T-helper 1 cell treated with Interleukin-12 subunit alpha and Interleukin-12 subunit beta and Interleukin-4 antibody, amounts not matched to agents 30 ng/mL and 1 ng/mL, for 36 hours (primary cell): ENCODE results near the gene PRDM7. TPM values are rescaled to one million over a fixed set of nuclear protein-coding genes. Genes with fewer than 3 reads are reported as not detected.
"Not testable (repeated sequence)": the region's sequence is repeated elsewhere in the genome, so short reads cannot be mapped to it uniquely, and the experiment has no call there.

ENCODE experiments used
- intact Hi-C: fragments of 100-400 bp; cut with micrococcal nuclease; formaldehyde crosslinking; loops from one replicate; pipeline ENCODE4 v1.15.1; 2024
- total RNA-seq: library from RNA; stranded (reverse); gene quantifications from 2 replicates; pipeline ENCODE4 v1.2.3, GENCODE V29; 2022

PRDM7 gene
- not detected in 2 replicates for total RNA-seq

DNA sequence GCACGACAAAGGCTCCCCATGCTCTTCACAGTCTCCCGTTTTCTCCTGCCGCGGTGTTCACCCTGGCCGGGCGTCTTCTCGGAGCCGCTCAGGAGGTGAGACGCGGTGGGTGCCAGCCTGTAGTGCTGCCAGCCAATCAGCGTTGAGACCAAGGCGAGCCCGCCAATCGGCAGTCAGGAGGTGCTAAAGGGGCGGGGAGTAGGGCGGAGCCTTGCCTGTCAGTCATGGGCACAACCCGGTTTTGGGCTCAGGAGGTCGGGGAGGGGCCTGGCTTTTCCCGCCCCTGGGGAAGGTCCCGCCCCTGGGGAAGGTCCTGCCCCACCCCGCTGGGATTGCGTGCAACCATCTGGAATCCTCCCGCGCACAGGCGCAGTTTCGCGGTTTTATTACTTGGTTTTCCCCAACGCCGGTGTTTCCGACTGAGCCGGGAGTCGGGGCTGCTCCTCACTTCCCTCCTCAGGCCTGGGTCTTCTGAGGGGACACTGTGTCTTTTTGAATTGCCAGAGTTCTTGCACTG lies at the start of gene PRDM7:
Gene PRDM7, minus strand, starts transcription at position 92 of the 517 bp plus-strand sequence. CDS start 1,421 bp downstream, outside the sequence.
- intact Hi-C loops, result loop anchor here (2.0 kb wide), 1 partner anchor 104 kb away; no protein-coding TSS in a partner anchor

- intact Hi-C loops, result not testable (repeated sequence)
Measured at GRCh38 chr16:90121846-90122245, 44.7 kb upstream of the PRDM7 start.

- intact Hi-C loops, result not testable (repeated sequence)
Measured at GRCh38 chr16:90107617-90108016, 30.5 kb upstream of the PRDM7 start.

DNA sequence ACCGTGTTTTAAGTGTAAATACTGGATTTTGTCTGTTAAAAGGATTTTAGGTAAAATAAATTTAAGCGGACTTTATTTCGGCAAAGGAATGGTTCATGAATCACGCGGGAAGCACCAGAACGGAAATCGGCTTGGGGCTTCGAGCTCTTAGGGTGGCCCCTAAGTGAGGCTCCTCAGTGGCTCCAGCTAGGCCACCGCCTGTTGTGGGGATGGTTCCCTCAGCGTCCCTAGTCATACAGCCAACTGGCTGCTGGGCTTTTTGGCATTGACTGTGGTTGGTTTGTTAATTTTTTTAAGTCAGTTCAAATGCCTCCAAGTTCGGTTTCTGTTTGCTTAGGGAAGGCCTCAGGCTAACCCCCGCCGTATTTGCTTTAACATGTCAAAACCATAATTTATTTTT lies 29.9 kb upstream of the PRDM7 start:
- intact Hi-C loops, result not testable (repeated sequence)

- intact Hi-C loops, result not testable (repeated sequence)
Measured at GRCh38 chr16:90106271-90106670, 29.1 kb upstream of the PRDM7 start.

GRCh38 chr16:90104725-90105124 lies 27.6 kb upstream of the PRDM7 start:
- intact Hi-C loops, result not testable (repeated sequence)

- intact Hi-C loops, result not testable (repeated sequence)
Measured at GRCh38 chr16:90102086-90102884, 25.2 kb upstream of the PRDM7 start.

DNA sequence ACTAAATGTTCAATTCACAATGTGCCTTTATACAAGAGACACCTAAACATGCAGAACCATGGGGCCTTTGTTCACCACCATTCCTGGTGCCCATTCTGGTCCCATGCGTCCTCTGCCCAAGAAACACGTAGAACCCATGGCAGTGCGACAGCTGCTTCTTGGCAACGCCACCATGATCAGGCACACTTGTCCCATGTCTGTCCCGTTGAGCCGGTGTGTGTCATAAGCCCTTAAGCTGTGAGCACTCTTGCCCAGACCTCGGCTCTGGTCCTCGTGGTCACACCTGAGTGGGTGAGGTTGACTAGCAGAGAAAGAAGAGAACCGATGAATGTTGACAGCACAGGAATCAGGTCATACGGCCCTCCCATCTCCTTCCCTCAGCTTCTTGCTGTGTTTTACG lies 24.2 kb upstream of the PRDM7 start:
- intact Hi-C loops, result not testable (repeated sequence)

DNA sequence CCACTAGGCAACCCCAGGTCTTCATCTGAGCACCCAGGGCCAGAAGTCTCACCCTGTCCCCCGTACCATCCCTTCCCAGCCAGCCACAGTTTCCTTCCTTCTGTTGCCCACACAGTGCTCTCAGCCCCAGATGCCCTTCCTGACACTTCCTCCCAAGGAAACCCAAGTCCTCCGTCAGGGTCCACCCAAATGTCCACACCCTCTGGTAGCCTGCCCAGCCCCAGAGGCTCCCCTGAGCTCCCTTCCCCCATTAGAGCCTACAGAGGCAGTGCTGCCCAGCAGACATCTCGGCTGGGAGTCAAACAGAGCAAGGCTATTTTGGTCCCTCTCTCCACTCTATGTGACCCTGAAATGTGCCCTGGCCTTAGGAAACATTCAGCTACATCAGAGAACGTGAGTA lies 23.7 kb upstream of the PRDM7 start:
- intact Hi-C loops, result not testable (repeated sequence)

- intact Hi-C loops, result not testable (repeated sequence)
Measured at GRCh38 chr16:90100229-90100628, 23.1 kb upstream of the PRDM7 start.

- intact Hi-C loops, result not testable (repeated sequence)
Measured at GRCh38 chr16:90098936-90099335, 21.8 kb upstream of the PRDM7 start.

GRCh38 chr16:90097010-90097684 lies 20.0 kb upstream of the PRDM7 start:
- intact Hi-C loops, result not testable (repeated sequence)

GRCh38 chr16:90094791-90095190 lies 17.7 kb upstream of the PRDM7 start:
- intact Hi-C loops, result not testable (repeated sequence)

DNA sequence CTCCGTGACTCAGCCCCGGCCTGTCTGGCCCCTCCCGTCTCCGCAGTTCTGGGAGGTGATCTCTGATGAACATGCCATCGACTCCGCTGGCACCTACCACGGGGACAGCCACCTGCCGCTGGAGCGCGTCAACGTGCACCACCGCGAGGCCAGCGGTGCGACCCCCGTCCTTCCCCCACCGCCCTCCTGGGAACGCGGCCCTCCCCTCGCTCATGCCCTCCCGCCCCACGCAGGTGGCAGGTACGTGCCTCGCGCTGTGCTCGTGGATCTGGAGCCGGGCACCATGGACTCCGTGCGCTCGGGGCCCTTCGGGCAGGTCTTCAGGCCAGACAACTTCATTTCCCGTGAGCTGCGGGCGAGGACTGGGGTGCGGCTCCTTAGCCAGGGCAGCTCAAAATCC lies 17.2 kb upstream of the PRDM7 start:
- intact Hi-C loops, result not testable (repeated sequence)

GRCh38 chr16:90093799-90094198 lies 16.7 kb upstream of the PRDM7 start:
- intact Hi-C loops, result not testable (repeated sequence)

DNA sequence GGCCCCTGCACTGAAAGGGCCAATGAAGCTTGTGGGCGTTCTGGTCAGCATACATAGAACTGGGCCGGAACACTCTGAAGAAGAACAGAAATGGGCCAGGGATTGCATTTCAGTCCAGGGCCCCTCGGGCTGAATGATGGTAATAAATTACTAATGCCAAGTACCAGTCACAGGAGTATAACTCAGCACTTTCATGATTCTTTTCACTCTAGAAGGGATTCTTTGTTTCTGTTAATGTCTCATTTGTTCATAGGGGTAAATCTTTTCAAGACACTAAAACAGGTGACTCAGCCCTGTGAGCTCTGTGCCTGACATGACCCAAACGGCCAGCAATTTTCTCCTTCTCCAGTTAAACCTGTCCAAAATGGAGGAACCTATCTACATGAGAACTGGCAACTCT lies 15.7 kb upstream of the PRDM7 start:
- intact Hi-C loops, result not testable (repeated sequence)

- intact Hi-C loops, result no loop called here
Measured at GRCh38 chr16:90084215-90084950, 7.3 kb upstream of the PRDM7 start.

DNA sequence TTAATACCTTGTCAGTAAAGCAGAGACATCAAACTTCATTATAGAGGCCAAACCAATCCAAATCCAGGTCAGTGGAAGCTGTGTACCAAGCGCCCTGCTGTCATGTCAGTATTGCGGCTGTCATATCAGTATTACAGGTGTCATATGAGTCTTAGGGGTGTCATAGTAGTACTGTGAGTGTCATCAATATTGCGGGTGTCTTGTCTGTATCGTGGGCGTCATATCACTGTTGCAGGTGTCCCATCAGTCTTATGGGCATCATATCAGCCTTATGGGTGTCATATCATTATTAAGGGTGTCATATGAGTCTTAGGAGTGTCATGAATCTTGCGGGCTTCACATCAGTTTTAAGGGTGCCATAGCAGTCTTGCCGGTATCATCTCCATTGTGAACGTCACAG lies 6.0 kb upstream of the PRDM7 start:
- intact Hi-C loops, result no loop called here

DNA sequence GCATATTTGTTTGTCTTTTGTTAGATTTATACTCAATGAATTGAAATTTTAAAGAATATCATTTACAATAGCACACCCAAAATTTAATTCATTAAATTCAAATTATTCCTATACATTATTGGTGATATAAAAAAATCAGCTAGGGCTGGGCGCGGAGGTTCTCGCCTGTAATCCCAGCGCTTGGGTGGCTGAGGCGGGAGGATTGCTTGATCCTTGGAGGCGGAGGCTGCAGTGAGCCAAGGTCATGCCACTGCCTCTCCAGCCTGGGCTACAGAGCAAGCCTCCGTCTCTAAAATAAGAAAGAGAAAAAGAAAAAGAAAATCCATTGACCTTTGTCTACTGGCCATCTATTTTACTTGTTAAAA lies 4.5 kb upstream of the PRDM7 start:
- intact Hi-C loops, result no loop called here

DNA sequence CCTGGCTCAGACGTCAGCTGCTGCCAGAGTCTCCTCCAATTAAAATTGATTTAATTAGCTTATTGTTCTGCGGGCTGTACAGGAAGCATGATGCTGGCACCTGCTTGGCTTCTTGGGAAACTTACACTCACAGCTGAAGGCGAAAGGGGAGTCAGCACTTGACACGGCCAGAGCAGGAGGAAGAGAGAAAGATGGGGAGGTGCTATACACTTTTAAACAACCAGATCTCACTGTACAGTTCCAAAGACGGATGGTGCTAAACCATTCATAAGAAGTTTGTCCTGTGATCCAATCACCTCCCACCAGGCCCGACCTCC lies 1.4 kb upstream of the PRDM7 start:
- intact Hi-C loops, result no loop called here

DNA sequence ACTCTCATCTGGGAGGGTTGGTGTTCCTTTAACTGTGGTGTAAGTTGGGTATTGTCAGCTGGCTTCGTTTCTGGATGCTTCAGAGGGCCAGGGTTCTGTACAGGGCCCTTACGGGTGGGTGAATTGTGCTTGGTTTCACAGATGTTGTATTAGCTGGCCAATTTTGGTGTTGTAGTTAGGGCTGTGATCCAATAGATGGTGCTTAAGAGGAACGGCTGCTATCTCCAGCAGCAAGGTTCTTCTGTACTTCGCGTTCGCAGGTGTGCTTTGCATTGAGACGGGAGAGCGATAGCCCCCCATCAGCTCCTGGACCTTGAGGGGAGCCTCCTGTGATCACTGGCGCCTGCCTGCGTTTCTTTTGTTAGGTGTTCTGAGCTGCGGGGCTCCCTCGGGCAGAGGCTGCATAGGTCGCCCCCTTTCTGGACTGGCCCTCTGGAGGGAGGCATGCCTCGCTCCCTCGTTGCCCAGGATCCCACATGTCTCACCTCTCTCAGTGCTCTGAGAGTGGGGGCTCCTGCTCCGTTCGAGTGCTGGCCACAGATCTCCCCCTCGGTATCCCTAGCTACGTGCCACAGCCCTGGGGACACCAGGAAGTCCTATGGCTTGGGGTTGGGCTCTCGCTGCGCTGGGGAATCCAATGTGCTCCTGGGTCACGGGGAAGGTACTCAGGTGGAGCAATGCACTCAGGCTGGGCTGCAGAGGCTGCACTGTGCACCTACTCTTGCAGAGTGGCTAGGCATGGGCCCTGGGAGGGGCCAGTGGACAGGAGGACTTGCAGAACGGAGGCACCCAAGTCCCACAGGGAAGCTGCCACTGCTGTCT lies 837 bp upstream of the PRDM7 start:
- intact Hi-C loops, result loop anchor here (2.0 kb wide), 1 partner anchor 105 kb away; no protein-coding TSS in a partner anchor
